G401 (cell line): Measurements from ENCODE around the gene COX4I1. TPM values are rescaled to one million over a fixed set of nuclear protein-coding genes. Genes with fewer than 3 reads are reported as not detected.
"Not testable (repeated sequence)": the region's sequence is repeated elsewhere in the genome, so short reads cannot be mapped to it uniquely, and the experiment has no call there.

ENCODE experiments used
- DNase-seq: peaks from one replicate; pipeline ENCODE4 v3.0.0-alpha.2; 2015; ENCODE audit warnings: low spot score
- in situ Hi-C: cut with HindIII; loops from 2 replicates; pipeline ENCODE4 v1.10.0; 2016; ENCODE audit warnings: low sequenced_read_pairs, mixed read lengths
- total RNA-seq: library from RNA; depleted of rRNA; stranded (reverse); fragments of >200 nt; shearing (Covaris generic); gene quantifications from 2 replicates; pipeline ENCODE4 v1.2.3, GENCODE V29; 2014

Gene COX4I1
- total RNA-seq, 1 experiment from 2014 or later: 695 TPM

GRCh38 chr16:85835956-85836705 lies 36.6 kb downstream of the COX4I1 start:
- in situ Hi-C loops: no loop called here

GRCh38 chr16:85836706-85837582 lies 37.4 kb downstream of the COX4I1 start:
- DNase-seq: no peak
- in situ Hi-C loops: no loop called here

More at GRCh38 chr16:85835956-85836705, 36.6 kb downstream of the COX4I1 start:
- no peak for DNase-seq

- DNase-seq, in situ Hi-C loops: not testable (repeated sequence)
Observed at GRCh38 chr16:85837654-85838053, 38.2 kb downstream of the COX4I1 start.

- in situ Hi-C loops: no loop called here
- no peak for DNase-seq
Observed at GRCh38 chr16:85838381-85838780, 38.9 kb downstream of the COX4I1 start.

GRCh38 chr16:85838876-85839585 lies 39.5 kb downstream of the COX4I1 start:
- no peak for DNase-seq
- in situ Hi-C loops: no loop called here

GRCh38 chr16:85839681-85840240 lies 40.3 kb downstream of the COX4I1 start:
- in situ Hi-C loops: no loop called here
- DNase-seq: no peak

- DNase-seq: no peak
- in situ Hi-C loops: no loop called here
Observed at GRCh38 chr16:85840395-85840794, 40.9 kb downstream of the COX4I1 start.

GRCh38 chr16:85840801-85841200 lies 41.3 kb downstream of the COX4I1 start:
- in situ Hi-C loops: no loop called here
- no peak for DNase-seq

GRCh38 chr16:85842435-85842834 lies 42.9 kb downstream of the COX4I1 start:
- in situ Hi-C loops: no loop called here
- no peak for DNase-seq

- in situ Hi-C loops: no loop called here
- DNase-seq: no peak
Observed at GRCh38 chr16:85842848-85843247, 43.4 kb downstream of the COX4I1 start.

GRCh38 chr16:85843471-85844168 lies 44.1 kb downstream of the COX4I1 start:
- in situ Hi-C loops: no loop called here
- no peak for DNase-seq

- DNase-seq: no peak
- in situ Hi-C loops: no loop called here
Observed at GRCh38 chr16:85844169-85844481, 44.6 kb downstream of the COX4I1 start.

GRCh38 chr16:85844786-85845185 lies 45.3 kb downstream of the COX4I1 start:
- in situ Hi-C loops: no loop called here
- DNase-seq: no peak

GRCh38 chr16:85845266-85845665 lies 45.8 kb downstream of the COX4I1 start:
- in situ Hi-C loops: no loop called here
- no peak for DNase-seq

GRCh38 chr16:85846461-85846860 lies 47.0 kb downstream of the COX4I1 start:
- no peak for DNase-seq
- in situ Hi-C loops: no loop called here

- in situ Hi-C loops: no loop called here
- DNase-seq: no peak
Observed at GRCh38 chr16:85847036-85847435, 47.5 kb downstream of the COX4I1 start.

GRCh38 chr16:85847681-85848601 lies 48.4 kb downstream of the COX4I1 start:
- no peak for DNase-seq
- in situ Hi-C loops: no loop called here

GRCh38 chr16:85848986-85849385 lies 49.5 kb downstream of the COX4I1 start:
- DNase-seq: no peak
- in situ Hi-C loops: no loop called here
